ENCODE data around the gene KCNK3. TPM values are rescaled to one million over a fixed set of nuclear protein-coding genes. Genes with fewer than 3 reads are reported as not detected.
A peak's percentile ranks its signal among the peaks of the same experiment; 100 is the strongest.

The KCNK3 gene
- not detected for total RNA-seq

GRCh38 chr2:26692279-26692896 is at the start of gene KCNK3:
Gene KCNK3, plus strand, starts transcription at chr2:26692722. Its CDS starts 154 bp downstream, at chr2:26692876.
- intact Hi-C loops (cut with micrococcal nuclease), result no loop called here
- H3K9me3 Mint-ChIP-seq, result no peaks in the 10 kb centered on the region
- no peaks in the 10 kb centered on the region for H3K4me1 Mint-ChIP-seq (ENCODE audit: low read depth)
- CTCF ChIA-PET, result no interaction called here
- no peak within 1 kb of the TSS for H3K27ac Mint-ChIP-seq
- no peaks in the 10 kb centered on the region for H3K36me3 Mint-ChIP-seq
- H3K27me3 Mint-ChIP-seq, result peaks cover 47% of the 10 kb centered on the region
- DNase-seq, result peak; percentile 54
- H3K4me3 Mint-ChIP-seq, result no peak within 1 kb of the TSS
- POLR2A ChIA-PET, result no interaction called here

DNA sequence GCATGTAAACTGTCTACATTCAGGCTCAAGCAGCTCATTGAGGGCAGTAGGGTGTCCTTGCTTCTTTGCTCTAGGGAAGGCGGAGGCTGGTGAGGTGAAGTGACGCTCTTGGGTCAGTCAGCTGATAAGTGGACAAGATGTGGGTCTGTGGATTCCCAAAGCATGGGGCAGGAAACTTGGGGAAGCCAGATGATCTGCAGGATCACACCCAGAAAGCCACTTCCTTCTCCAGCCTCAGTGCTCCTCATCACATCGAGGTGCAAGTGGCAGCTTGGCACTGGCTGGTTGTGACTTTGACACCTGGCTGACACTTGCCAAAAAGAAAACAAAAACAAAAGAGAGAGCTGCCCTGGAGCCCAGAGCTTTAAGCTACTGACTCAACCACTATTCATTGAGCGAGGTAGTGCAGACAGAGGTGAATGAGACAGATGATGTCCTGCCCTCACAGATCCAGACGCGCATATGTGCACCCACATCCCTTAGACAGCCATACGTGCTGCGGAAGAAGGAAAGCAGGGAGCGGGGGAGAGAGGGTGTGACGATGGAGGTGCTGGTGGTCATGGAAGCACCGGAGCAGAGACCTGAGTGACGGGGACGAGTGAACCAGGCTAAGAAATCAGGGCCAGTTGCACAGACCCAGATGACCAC is 48.2 kb upstream of the KCNK3 start:
- intact Hi-C loops (cut with micrococcal nuclease), result no loop called here
- CTCF ChIA-PET, result no interaction called here
- no peaks in the 10 kb centered on the region for H3K4me1 Mint-ChIP-seq (ENCODE audit: low read depth)
- no peak overlapping the region for H3K27ac Mint-ChIP-seq
- H3K27me3 Mint-ChIP-seq, result peaks cover 27% of the 10 kb centered on the region
- H3K9me3 Mint-ChIP-seq, result no peaks in the 10 kb centered on the region
- no peak overlapping the region for H3K4me3 Mint-ChIP-seq
- no peaks in the 10 kb centered on the region for H3K36me3 Mint-ChIP-seq
- DNase-seq, result no peak
- POLR2A ChIA-PET, result no interaction called here

DNA sequence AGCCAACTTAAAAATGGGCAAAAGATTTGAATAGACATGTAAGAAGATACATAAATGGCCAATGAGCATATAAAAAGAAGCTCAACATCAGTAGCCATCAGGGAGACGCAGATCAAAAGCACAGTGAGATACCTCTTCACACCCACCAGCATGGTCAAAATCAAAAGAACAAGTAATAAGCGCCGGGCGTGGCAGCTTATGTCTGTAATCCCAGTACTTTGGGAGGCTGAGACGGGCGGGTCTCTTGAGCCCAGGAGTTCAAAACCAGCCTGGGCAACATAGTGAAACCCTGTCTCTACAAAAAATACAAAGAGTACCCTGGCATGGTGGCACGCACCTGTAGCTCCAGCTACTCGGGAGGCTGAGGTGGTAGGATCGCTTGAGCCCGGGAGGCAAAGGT is 46.8 kb upstream of the KCNK3 start:
- Mint-ChIP-seq H3K36me3 (no peaks in the 10 kb centered on the region), H3K27ac (no peak overlapping the region), H3K9me3 (no peaks in the 10 kb centered on the region), H3K4me3 (no peak overlapping the region), H3K27me3 (peaks cover 27% of the 10 kb centered on the region), H3K4me1 (ENCODE audit: low read depth) (no peaks in the 10 kb centered on the region)
- ChIA-PET POLR2A (no interaction called here), CTCF (no interaction called here)
- intact Hi-C loops (cut with micrococcal nuclease), result no loop called here
- no peak for DNase-seq

GRCh38 chr2:26646986-26647672 is 45.4 kb upstream of the KCNK3 start:
- no peak overlapping the region for H3K4me3 Mint-ChIP-seq
- POLR2A ChIA-PET, result no interaction called here
- CTCF ChIA-PET, result no interaction called here
- H3K27me3 Mint-ChIP-seq, result peaks cover 21% of the 10 kb centered on the region
- no peak overlapping the region for H3K27ac Mint-ChIP-seq
- DNase-seq, result no peak
- intact Hi-C loops (cut with micrococcal nuclease), result no loop called here
- no peaks in the 10 kb centered on the region for H3K36me3 Mint-ChIP-seq
- H3K9me3 Mint-ChIP-seq, result no peaks in the 10 kb centered on the region
- H3K4me1 Mint-ChIP-seq (ENCODE audit: low read depth), result no peaks in the 10 kb centered on the region

- CTCF ChIA-PET, result no interaction called here
- Mint-ChIP-seq H3K4me1 (ENCODE audit: low read depth) (no peaks in the 10 kb centered on the region), H3K9me3 (no peaks in the 10 kb centered on the region), H3K27me3 (peaks cover 21% of the 10 kb centered on the region), H3K4me3 (no peak overlapping the region), H3K36me3 (no peaks in the 10 kb centered on the region), H3K27ac (no peak overlapping the region)
- intact Hi-C loops (cut with micrococcal nuclease), result no loop called here
- no peak for DNase-seq
- POLR2A ChIA-PET, result no interaction called here
Observed at GRCh38 chr2:26647981-26648380, 44.5 kb upstream of the KCNK3 start.

- Mint-ChIP-seq H3K4me3 (no peak overlapping the region), H3K4me1 (ENCODE audit: low read depth) (no peaks in the 10 kb centered on the region), H3K9me3 (no peaks in the 10 kb centered on the region), H3K36me3 (no peaks in the 10 kb centered on the region), H3K27ac (no peak overlapping the region), H3K27me3 (peaks cover 21% of the 10 kb centered on the region)
- POLR2A ChIA-PET, result no interaction called here
- DNase-seq, result no peak
- intact Hi-C loops (cut with micrococcal nuclease), result no loop called here
- CTCF ChIA-PET, result no interaction called here
Observed at GRCh38 chr2:26648516-26648915, 44.0 kb upstream of the KCNK3 start.

DNA sequence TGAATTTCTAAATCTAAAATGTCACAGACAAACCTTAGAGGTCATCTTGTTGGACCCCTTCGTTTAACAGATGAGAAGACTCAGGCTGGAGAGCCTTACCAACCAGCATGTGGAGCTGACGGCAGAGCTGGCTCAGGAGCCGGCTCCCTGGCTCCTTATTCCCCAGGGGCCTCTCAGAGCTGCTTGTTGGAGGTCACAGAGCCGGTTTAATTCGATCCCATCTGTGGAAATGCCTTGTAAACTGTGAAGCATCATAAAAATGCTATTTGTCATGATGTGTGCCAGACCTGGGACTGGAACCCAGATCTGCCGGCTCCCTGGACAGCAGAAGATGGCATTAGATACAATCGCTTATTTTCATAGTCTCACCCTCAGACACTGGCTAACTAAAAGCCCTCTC is 43.2 kb upstream of the KCNK3 start:
- Mint-ChIP-seq H3K4me3 (no peak overlapping the region), H3K9me3 (no peaks in the 10 kb centered on the region), H3K36me3 (no peaks in the 10 kb centered on the region), H3K4me1 (ENCODE audit: low read depth) (no peaks in the 10 kb centered on the region), H3K27me3 (peaks cover 16% of the 10 kb centered on the region), H3K27ac (no peak overlapping the region)
- POLR2A ChIA-PET, result no interaction called here
- intact Hi-C loops (cut with micrococcal nuclease), result no loop called here
- CTCF ChIA-PET, result no interaction called here
- no peak for DNase-seq

DNA sequence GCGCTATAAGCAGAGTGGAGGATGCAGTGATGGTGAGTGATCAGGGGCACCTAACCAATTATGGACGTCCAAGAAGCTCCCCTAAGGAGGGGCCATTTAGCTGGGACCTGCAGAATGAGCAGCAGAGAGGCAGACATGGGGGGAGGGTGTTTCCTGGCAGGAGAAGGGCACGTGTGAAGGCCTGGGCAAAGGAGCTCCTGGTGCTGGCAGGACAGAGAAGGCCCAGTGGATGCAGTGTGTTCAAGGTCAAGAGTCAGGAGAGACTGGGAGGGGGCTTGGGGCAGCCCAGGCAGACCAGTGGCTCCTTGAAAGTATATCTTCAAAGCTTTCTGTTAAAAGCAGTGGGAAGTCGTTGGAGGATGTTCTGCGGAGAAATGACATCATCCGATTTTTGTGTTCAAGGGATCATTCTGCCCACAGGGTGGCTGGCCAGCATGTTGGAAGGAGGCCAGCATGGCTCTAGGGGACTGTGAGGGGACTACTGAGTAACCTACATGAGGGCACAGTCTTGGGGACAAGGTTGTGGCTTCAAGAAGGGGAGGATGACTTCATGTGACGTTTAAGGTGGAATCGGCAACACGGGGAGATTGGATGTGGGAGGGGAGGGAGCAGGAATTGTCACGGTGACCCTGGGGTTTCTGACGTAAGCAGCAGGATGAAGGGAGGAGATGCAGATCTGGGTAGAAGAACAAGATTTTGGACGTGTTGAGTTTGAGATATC is 42.4 kb upstream of the KCNK3 start:
- no peak overlapping the region for H3K4me3 Mint-ChIP-seq
- CTCF ChIA-PET, result interaction anchor here (2.2 kb wide), 1 partner anchor 46 kb away, joined by 4 read pairs; no protein-coding TSS in a partner anchor
- no peaks in the 10 kb centered on the region for H3K36me3 Mint-ChIP-seq
- no peak for DNase-seq
- POLR2A ChIA-PET, result interaction anchor here (0.8 kb wide), 1 partner anchor 10 kb away, joined by 3 read pairs; no protein-coding TSS in a partner anchor
- intact Hi-C loops (cut with micrococcal nuclease), result no loop called here
- H3K9me3 Mint-ChIP-seq, result no peaks in the 10 kb centered on the region
- H3K4me1 Mint-ChIP-seq (ENCODE audit: low read depth), result no peaks in the 10 kb centered on the region
- H3K27ac Mint-ChIP-seq, result no peak overlapping the region
- peaks cover 10% of the 10 kb centered on the region for H3K27me3 Mint-ChIP-seq

DNA sequence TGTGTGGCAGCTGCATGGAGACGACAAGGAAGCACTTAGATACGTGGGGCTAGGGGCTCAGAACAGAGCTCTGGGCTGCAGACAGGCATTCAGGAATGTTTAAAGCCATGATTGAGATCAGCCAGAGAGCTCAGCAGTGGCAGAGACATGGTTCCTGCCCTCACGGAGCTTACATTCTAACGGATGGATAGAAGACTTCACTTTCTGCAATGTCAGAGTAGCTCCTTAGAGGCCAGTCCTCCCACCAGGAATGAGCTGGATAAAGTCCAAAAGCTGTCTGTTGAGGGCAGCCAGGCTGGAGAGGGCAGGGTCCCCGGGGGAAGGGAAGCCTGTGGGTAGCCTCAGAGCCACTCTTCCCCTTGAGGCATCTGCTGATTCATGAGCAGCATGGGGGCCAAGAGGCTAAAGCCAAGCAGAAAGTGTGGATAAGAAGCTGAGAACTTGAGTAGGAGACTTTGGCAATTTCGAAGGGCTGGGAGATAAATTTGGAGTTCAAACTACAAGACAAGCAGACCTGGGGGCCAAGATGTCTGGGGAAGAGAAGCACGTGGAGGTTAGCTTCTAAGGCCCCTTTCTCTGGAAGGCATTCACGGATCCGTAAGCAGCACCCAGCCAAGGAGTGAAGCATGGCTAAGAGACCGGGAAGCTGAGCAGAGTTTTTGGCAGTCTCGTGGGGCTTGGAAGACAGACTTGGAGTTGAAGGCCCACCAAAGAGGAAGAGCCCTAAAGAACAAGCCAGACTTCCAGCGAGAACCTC is 41.6 kb upstream of the KCNK3 start:
- ChIA-PET CTCF (interaction anchor here (2.2 kb wide), 1 partner anchor 46 kb away, joined by 4 read pairs; no protein-coding TSS in a partner anchor), POLR2A (interaction anchor here (0.8 kb wide), 1 partner anchor 9 kb away, joined by 3 read pairs; no protein-coding TSS in a partner anchor)
- intact Hi-C loops (cut with micrococcal nuclease), result no loop called here
- Mint-ChIP-seq H3K36me3 (no peaks in the 10 kb centered on the region), H3K27me3 (peaks cover 8% of the 10 kb centered on the region), H3K4me3 (no peak overlapping the region), H3K9me3 (no peaks in the 10 kb centered on the region), H3K4me1 (ENCODE audit: low read depth) (no peaks in the 10 kb centered on the region), H3K27ac (no peak overlapping the region)
- no peak for DNase-seq

GRCh38 chr2:26651470-26651771 is 41.1 kb upstream of the KCNK3 start:
- intact Hi-C loops (cut with micrococcal nuclease), result no loop called here
- Mint-ChIP-seq H3K4me3 (no peak overlapping the region), H3K36me3 (no peaks in the 10 kb centered on the region), H3K4me1 (ENCODE audit: low read depth) (no peaks in the 10 kb centered on the region), H3K9me3 (no peaks in the 10 kb centered on the region), H3K27me3 (peaks cover 5% of the 10 kb centered on the region), H3K27ac (no peak overlapping the region)
- DNase-seq, result no peak
- CTCF ChIA-PET, result interaction anchor here (2.2 kb wide), 1 partner anchor 47 kb away, joined by 4 read pairs; no protein-coding TSS in a partner anchor
- POLR2A ChIA-PET, result no interaction called here

GRCh38 chr2:26651799-26652198 is 40.7 kb upstream of the KCNK3 start:
- intact Hi-C loops (cut with micrococcal nuclease), result no loop called here
- POLR2A ChIA-PET, result no interaction called here
- CTCF ChIA-PET, result interaction anchor here (2.2 kb wide), 1 partner anchor 47 kb away, joined by 4 read pairs; no protein-coding TSS in a partner anchor

More at GRCh38 chr2:26651799-26652198, 40.7 kb upstream of the KCNK3 start:
- H3K4me3 Mint-ChIP-seq, result no peak overlapping the region
- no peaks in the 10 kb centered on the region for H3K9me3 Mint-ChIP-seq
- DNase-seq, result no peak
- no peaks in the 10 kb centered on the region for H3K36me3 Mint-ChIP-seq
- peaks cover 5% of the 10 kb centered on the region for H3K27me3 Mint-ChIP-seq
- no peak overlapping the region for H3K27ac Mint-ChIP-seq
- H3K4me1 Mint-ChIP-seq (ENCODE audit: low read depth), result no peaks in the 10 kb centered on the region
